Panc1 (cell line): ENCODE results near the gene RASGEF1C. TPM values are rescaled to one million over a fixed set of nuclear protein-coding genes. Genes with fewer than 3 reads are reported as not detected.

Experiments used
- ATAC-seq: fragments of 200-7000 bp; cut with Tn5 transposase; 2 replicates; pipeline ENCODE4 v1.9.1; 2020; ENCODE audit warnings: mild to moderate bottlenecking, moderate library complexity
- BruUV-seq: library from RNA; stranded (reverse); fragments of 400-500 nt; replicated peaks from 2 replicates; lab custom pipeline; 2021; lab: Mats Ljungman, UMichigan
- CTCF ChIA-PET: fragments of 300-600 bp; sonication (Branson Sonifier 250); formaldehyde crosslinking; loops from one replicate; lab custom pipeline; 2022; ENCODE audit warnings: antibody characterized with exemption; lab: Charles Lee
- POLR2A ChIA-PET: fragments of 300-600 bp; sonication (Branson Sonifier 250); formaldehyde crosslinking; loops from one replicate; lab custom pipeline; 2022; ENCODE audit warnings: antibody characterized with exemption; lab: Charles Lee
- DNase-seq: peaks from one replicate; pipeline ENCODE4 v3.0.0-alpha.2; 2010; ENCODE audit warnings: low read depth, low spot score
- H3K27ac ChIP-seq: 2 replicates; pipeline ENCODE4 v1.5.1; 2011; ENCODE audit warnings: mild to moderate bottlenecking, low read length, inconsistent platforms
- H3K27me3 ChIP-seq: fragments of 200-500 bp; sonication (Bioruptor generic); 2 replicates; pipeline ENCODE4 v1.6.0; 2014; ENCODE audit warnings: low read length, inconsistent platforms; ENCODE audit not compliant: control insufficient read depth, insufficient read depth
- H3K36me3 ChIP-seq: fragments of 200-500 bp; sonication (Bioruptor generic); 2 replicates; pipeline ENCODE4 v1.5.1; 2014; ENCODE audit warnings: inconsistent platforms, mild to moderate bottlenecking, low read length, moderate library complexity; ENCODE audit not compliant: control insufficient read depth, insufficient read depth
- H3K4me1 ChIP-seq: 2 replicates; pipeline ENCODE4 v1.5.1; 2011; ENCODE audit warnings: inconsistent platforms, mild to moderate bottlenecking, low read length, moderate library complexity; ENCODE audit not compliant: control insufficient read depth, insufficient read depth
- H3K4me3 ChIP-seq, 2 experiments: 2 replicates each; pipeline ENCODE4 v1.5.1; 2011 to 2012; ENCODE audit warnings: low read depth in 2 of 2, low read length in 2 of 2, mild to moderate bottlenecking in 2 of 2, inconsistent platforms in 1 of 2, moderate library complexity in 1 of 2
- H3K9me3 ChIP-seq: fragments of 200-500 bp; sonication (Bioruptor generic); 2 replicates; pipeline ENCODE4 v1.5.1; 2014; ENCODE audit warnings: low read depth, mild to moderate bottlenecking, inconsistent platforms, low read length, moderate library complexity; ENCODE audit not compliant: control insufficient read depth, insufficient read depth
- CTCF ChIP-seq: fragments of 450-650 bp; IDR thresholded peaks from 2 replicates; pipeline ENCODE4 v1.5.1; 2017; ENCODE audit warnings: mild to moderate bottlenecking
- POLR2AphosphoS5 ChIP-seq: IDR thresholded peaks from 2 replicates; pipeline ENCODE4 v1.6.1; 2012; ENCODE audit warnings: mild to moderate bottlenecking, low read depth, low read length, moderate library complexity
- SIN3A ChIP-seq: IDR thresholded peaks from 2 replicates; pipeline ENCODE4 v1.6.1; 2012; ENCODE audit warnings: low read depth, mild to moderate bottlenecking, low read length, moderate library complexity, borderline replicate concordance; ENCODE audit not compliant: insufficient read depth
- TCF7L2 ChIP-seq: IDR thresholded peaks from 2 replicates; pipeline ENCODE4 v1.6.1; 2011; ENCODE audit warnings: mild to moderate bottlenecking, low read depth, low read length, inconsistent platforms
- in situ Hi-C: cut with HindIII; loops from 2 replicates; pipeline ENCODE4 v1.10.0; 2016; ENCODE audit warnings: low sequenced_read_pairs, low pct_unique_long_range_greater_than_20kb
- intact Hi-C: fragments of 100-400 bp; cut with micrococcal nuclease; formaldehyde crosslinking; loops from one replicate; pipeline ENCODE4 v1.10.0; 2022; ENCODE audit not compliant: unreplicated experiment
- total RNA-seq: library from RNA; stranded (reverse); gene quantifications from one replicate; pipeline ENCODE4 v1.2.1, GENCODE V29; 2021; ENCODE audit not compliant: unreplicated experiment
- TF ChIP-seq, protein P1 (sequence below), 2 experiments: IDR thresholded peaks; 2 replicates each; pipeline ENCODE4 v1.6.1; 2011 to 2012; ENCODE audit warnings: low read depth in 2 of 2, control low read depth in 1 of 2, low read length in 1 of 2, mild to moderate bottlenecking in 1 of 2, moderate library complexity in 1 of 2; ENCODE audit not compliant: insufficient read depth in 1 of 2

RASGEF1C gene
- total RNA-seq, 1 experiment from 2014 or later: 0.49 TPM

GRCh38 chr5:180082633-180083420 lies 126.2 kb downstream of the RASGEF1C start:
- no peaks in the 10 kb centered on the region for H3K9me3 ChIP-seq
- H3K27me3 ChIP-seq: no peaks in the 10 kb centered on the region; the same call in 1 of the 2 replicates
- DNase-seq (no peak), ATAC-seq (no peak)
- CTCF ChIA-PET: no interaction called here
- no peak for TF ChIP-seq TCF7L2
- no peak for TF ChIP-seq SIN3A
- TF ChIP-seq, protein P1, sequence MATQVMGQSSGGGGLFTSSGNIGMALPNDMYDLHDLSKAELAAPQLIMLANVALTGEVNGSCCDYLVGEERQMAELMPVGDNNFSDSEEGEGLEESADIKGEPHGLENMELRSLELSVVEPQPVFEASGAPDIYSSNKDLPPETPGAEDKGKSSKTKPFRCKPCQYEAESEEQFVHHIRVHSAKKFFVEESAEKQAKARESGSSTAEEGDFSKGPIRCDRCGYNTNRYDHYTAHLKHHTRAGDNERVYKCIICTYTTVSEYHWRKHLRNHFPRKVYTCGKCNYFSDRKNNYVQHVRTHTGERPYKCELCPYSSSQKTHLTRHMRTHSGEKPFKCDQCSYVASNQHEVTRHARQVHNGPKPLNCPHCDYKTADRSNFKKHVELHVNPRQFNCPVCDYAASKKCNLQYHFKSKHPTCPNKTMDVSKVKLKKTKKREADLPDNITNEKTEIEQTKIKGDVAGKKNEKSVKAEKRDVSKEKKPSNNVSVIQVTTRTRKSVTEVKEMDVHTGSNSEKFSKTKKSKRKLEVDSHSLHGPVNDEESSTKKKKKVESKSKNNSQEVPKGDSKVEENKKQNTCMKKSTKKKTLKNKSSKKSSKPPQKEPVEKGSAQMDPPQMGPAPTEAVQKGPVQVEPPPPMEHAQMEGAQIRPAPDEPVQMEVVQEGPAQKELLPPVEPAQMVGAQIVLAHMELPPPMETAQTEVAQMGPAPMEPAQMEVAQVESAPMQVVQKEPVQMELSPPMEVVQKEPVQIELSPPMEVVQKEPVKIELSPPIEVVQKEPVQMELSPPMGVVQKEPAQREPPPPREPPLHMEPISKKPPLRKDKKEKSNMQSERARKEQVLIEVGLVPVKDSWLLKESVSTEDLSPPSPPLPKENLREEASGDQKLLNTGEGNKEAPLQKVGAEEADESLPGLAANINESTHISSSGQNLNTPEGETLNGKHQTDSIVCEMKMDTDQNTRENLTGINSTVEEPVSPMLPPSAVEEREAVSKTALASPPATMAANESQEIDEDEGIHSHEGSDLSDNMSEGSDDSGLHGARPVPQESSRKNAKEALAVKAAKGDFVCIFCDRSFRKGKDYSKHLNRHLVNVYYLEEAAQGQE (IDR thresholded peaks at IDR 0.05; ENCODE audit: insufficient read depth in 1 of 2, low read depth in 2 of 2, low read length in 1 of 2): no peak
- no peak for TF ChIP-seq CTCF
- TF ChIP-seq POLR2AphosphoS5: no peak
- in situ Hi-C loops: no loop called here
- no TSS peak for BruUV-seq
- no peak overlapping the region for H3K27ac ChIP-seq
- no peak overlapping the region for H3K4me3 ChIP-seq
- no peaks in the 10 kb centered on the region for H3K36me3 ChIP-seq
- POLR2A ChIA-PET: no interaction called here
- no peaks in the 10 kb centered on the region for H3K4me1 ChIP-seq
- intact Hi-C loops: no loop called here

DNA sequence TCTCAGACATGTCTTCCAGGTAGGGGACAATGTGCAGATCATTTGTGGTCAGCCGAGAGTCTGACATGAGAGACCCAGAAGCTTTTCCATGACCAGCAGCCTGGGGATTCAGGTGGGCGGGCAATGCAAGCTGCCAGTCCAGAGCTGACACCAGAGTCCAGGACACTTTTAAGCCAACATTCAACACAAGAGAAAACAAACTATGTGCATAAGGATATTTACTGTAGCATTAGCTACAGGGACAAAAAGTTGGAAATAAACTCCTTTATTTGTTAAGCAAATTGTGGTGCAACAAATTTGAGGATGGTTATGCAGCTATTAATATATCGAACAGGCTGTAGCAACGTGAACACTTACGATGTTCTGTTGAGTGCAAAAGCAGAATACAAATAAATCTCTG lies 127.5 kb downstream of the RASGEF1C start:
- DNase-seq (no peak), ATAC-seq (no peak)
- intact Hi-C loops (no loop called here), in situ Hi-C loops (no loop called here)
- Histone ChIP-seq H3K9me3 (no peaks in the 10 kb centered on the region), H3K36me3 (no peaks in the 10 kb centered on the region), H3K27me3 (no peaks in the 10 kb centered on the region; the same call in 1 of the 2 replicates), H3K4me1 (no peaks in the 10 kb centered on the region), H3K4me3 (no peak overlapping the region), H3K27ac (no peak overlapping the region)
- TF ChIP-seq SIN3A: no peak
- no peak for TF ChIP-seq TCF7L2
- TF ChIP-seq, protein P1 (IDR thresholded peaks at IDR 0.05; ENCODE audit: insufficient read depth in 1 of 2, low read depth in 2 of 2, low read length in 1 of 2): no peak
- no peak for TF ChIP-seq POLR2AphosphoS5
- no peak for TF ChIP-seq CTCF
- ChIA-PET CTCF (no interaction called here), POLR2A (no interaction called here)
- no TSS peak for BruUV-seq
